Thoracic aorta (tissue), 2 donors: ENCODE data around the gene SLC23A2. TPM values are rescaled to one million over a fixed set of nuclear protein-coding genes. Genes with fewer than 3 reads are reported as not detected.
A peak's percentile ranks its signal among the peaks of the same experiment; 100 is the strongest.

ENCODE experiments used
- ATAC-seq: fragments of 150-250 bp; one replicate; pipeline ENCODE4 v1.8.0; 2017; ENCODE audit warnings: low read depth; ENCODE audit not compliant: insufficient number of reproducible peaks, low FRiP score
- DNase-seq: peaks from one replicate; pipeline ENCODE4 v3.0.0-alpha.2; 2020; ENCODE audit warnings: low spot score
- H3K27ac ChIP-seq, 2 donors: fragments of 200-600 bp; sonication (generic); 1 replicate in 1 of 2; 2 replicates in 1 of 2; pipeline ENCODE4 v1.5.1; 2016; ENCODE audit warnings: mild to moderate bottlenecking in 2 of 2, moderate library complexity in 2 of 2
- H3K27me3 ChIP-seq: fragments of 200-600 bp; sonication (generic); replicated peaks from 2 replicates; pipeline ENCODE4 v1.6.0; 2016; ENCODE audit warnings: mild to moderate bottlenecking; ENCODE audit not compliant: insufficient read depth
- H3K36me3 ChIP-seq: fragments of 200-600 bp; sonication (generic); one replicate; pipeline ENCODE4 v1.5.1; 2016
- H3K4me1 ChIP-seq, 2 donors: fragments of 200-600 bp; sonication (generic); 1 replicate in 1 of 2; 2 replicates in 1 of 2; pipeline versions ENCODE4 v1.5.1 to v1.6.0; 2016; ENCODE audit warnings: low read depth in 2 of 2, mild to moderate bottlenecking in 1 of 2; ENCODE audit not compliant: control insufficient read depth in 1 of 2
- H3K4me3 ChIP-seq: fragments of 200-600 bp; sonication (generic); 2 replicates; pipeline ENCODE4 v1.5.1; 2016; ENCODE audit warnings: mild to moderate bottlenecking
- H3K9me3 ChIP-seq: fragments of 200-600 bp; sonication (generic); 2 replicates; pipeline ENCODE4 v1.5.1; 2016
- CTCF ChIP-seq: fragments of 200-600 bp; sonication (generic); IDR thresholded peaks from one replicate; pipeline ENCODE4 v1.5.1; 2019; ENCODE audit warnings: antibody characterized with exemption
- total RNA-seq, 2 donors: library from RNA; depleted of rRNA; stranded (reverse); fragments of >200 nt; gene quantifications; one replicate each; pipeline versions ENCODE4 v1.1.0 to v1.2.3, GENCODE V29; 2016

The SLC23A2 gene
- total RNA-seq, 2 donors from 2014 or later: 32.1 to 51.9 TPM

- no peak for TF ChIP-seq CTCF
- H3K4me3 ChIP-seq: no peak overlapping the region
- no peaks in the 10 kb centered on the region for H3K36me3 ChIP-seq
- H3K9me3 ChIP-seq: no peaks in the 10 kb centered on the region
- peaks cover 6 to 23% of the 10 kb centered on the region in 2 donors for H3K4me1 ChIP-seq
- H3K27me3 ChIP-seq: no peaks in the 10 kb centered on the region
- H3K27ac ChIP-seq: no peak overlapping the region
- no peak for ATAC-seq
- no peak for DNase-seq
These were observed 2.3 kb upstream of the SLC23A2 start for GRCh38 chr20:5003626-5004025.

GRCh38 chr20:5002077-5002413, 735 bp upstream of the SLC23A2 start:
- no peak for TF ChIP-seq CTCF
- DNase-seq (no peak), ATAC-seq (no peak)
- Histone ChIP-seq H3K36me3 (no peaks in the 10 kb centered on the region), H3K4me1 (peaks cover 6 to 23% of the 10 kb centered on the region in 2 donors), H3K4me3 (peak overlapping the region; percentile 87), H3K9me3 (no peaks in the 10 kb centered on the region), H3K27me3 (no peaks in the 10 kb centered on the region), H3K27ac (no peak overlapping the region)

- peak; percentile 29 for ATAC-seq
- Histone ChIP-seq H3K4me1 (peaks cover 6 to 23% of the 10 kb centered on the region in 2 donors), H3K9me3 (no peaks in the 10 kb centered on the region), H3K36me3 (no peaks in the 10 kb centered on the region), H3K4me3 (peak overlapping the region; percentile 87), H3K27ac (no peak overlapping the region), H3K27me3 (no peaks in the 10 kb centered on the region)
- no peak for DNase-seq
- TF ChIP-seq CTCF: no peak
These were observed 792 bp downstream of the SLC23A2 start for GRCh38 chr20:5000263-5001173.

GRCh38 chr20:4999788-5000187, 1.5 kb downstream of the SLC23A2 start:
- no peak for ATAC-seq
- TF ChIP-seq CTCF: no peak
- Histone ChIP-seq H3K4me3 (peak overlapping the region; percentile 87), H3K27ac (no peak overlapping the region), H3K4me1 (peaks cover 6 to 23% of the 10 kb centered on the region in 2 donors), H3K27me3 (no peaks in the 10 kb centered on the region), H3K9me3 (no peaks in the 10 kb centered on the region), H3K36me3 (no peaks in the 10 kb centered on the region)
- DNase-seq: no peak

- no peak for ATAC-seq
- no peak overlapping the region for H3K27ac ChIP-seq
These were observed 3.1 kb downstream of the SLC23A2 start for GRCh38 chr20:4998160-4998651.

More at GRCh38 chr20:4998160-4998651, 3.1 kb downstream of the SLC23A2 start:
- no peaks in the 10 kb centered on the region for H3K27me3 ChIP-seq
- TF ChIP-seq CTCF: no peak
- H3K4me1 ChIP-seq: peaks cover 6 to 23% of the 10 kb centered on the region in 2 donors
- no peak for DNase-seq
- no peak overlapping the region for H3K4me3 ChIP-seq
- no peaks in the 10 kb centered on the region for H3K36me3 ChIP-seq
- no peaks in the 10 kb centered on the region for H3K9me3 ChIP-seq
